Astrocyte (in vitro differentiated cells and primary cell): Measurements from ENCODE around the gene GVQW3. TPM values are rescaled to one million over a fixed set of nuclear protein-coding genes. Genes with fewer than 3 reads are reported as not detected.

Source experiments
- DNase-seq: peaks from one replicate; pipeline ENCODE4 v3.0.0-alpha.2; 2010; ENCODE audit warnings: low read depth
- FAIRE-seq: peaks from 2 replicates; lab custom pipeline; 2011; peaks lifted over from hg19 to GRCh38; lab: Jason Lieb, UNC
- H2AFZ ChIP-seq: 2 replicates; pipeline ENCODE4 v1.6.0; 2012; ENCODE audit warnings: low read depth, low read length, inconsistent platforms
- H3K27ac ChIP-seq: 2 replicates; pipeline ENCODE4 v1.5.1; 2011; ENCODE audit warnings: low read depth, low read length, inconsistent platforms
- H3K27me3 ChIP-seq: 2 replicates; pipeline ENCODE4 v1.6.0; 2011; ENCODE audit warnings: low read length, inconsistent platforms; ENCODE audit not compliant: insufficient read depth
- H3K36me3 ChIP-seq: 2 replicates; pipeline ENCODE4 v1.5.1; 2011; ENCODE audit warnings: low read length, inconsistent platforms; ENCODE audit not compliant: insufficient read depth
- H3K4me1 ChIP-seq: 2 replicates; pipeline ENCODE4 v1.5.1; 2011; ENCODE audit warnings: low read length, inconsistent platforms; ENCODE audit not compliant: insufficient read depth
- H3K4me2 ChIP-seq: 2 replicates; pipeline ENCODE4 v1.6.0; 2012; ENCODE audit warnings: low read length, inconsistent platforms
- H3K4me3 ChIP-seq: 2 replicates; pipeline ENCODE4 v1.5.1; 2011; ENCODE audit warnings: low read depth, mild to moderate bottlenecking, low read length, inconsistent platforms; ENCODE audit not compliant: insufficient read depth
- H3K79me2 ChIP-seq: 2 replicates; pipeline ENCODE4 v1.6.0; 2012; ENCODE audit warnings: mild to moderate bottlenecking, low read length, inconsistent platforms; ENCODE audit not compliant: insufficient read depth
- H3K9ac ChIP-seq: 2 replicates; pipeline ENCODE4 v1.6.0; 2012; ENCODE audit warnings: mild to moderate bottlenecking, low read length, inconsistent platforms
- H3K9me3 ChIP-seq: 2 replicates; pipeline ENCODE4 v1.5.1; 2012; ENCODE audit warnings: low read depth, mild to moderate bottlenecking, low read length, inconsistent platforms; ENCODE audit not compliant: insufficient read depth
- H4K20me1 ChIP-seq: 2 replicates; pipeline ENCODE4 v1.6.0; 2012; ENCODE audit warnings: low read length, inconsistent platforms; ENCODE audit not compliant: insufficient read depth
- H3K27ac Mint-ChIP-seq: one replicate; pipeline ENCODE4 v1.8.0; 2021; ENCODE audit warnings: mild to moderate bottlenecking, mixed read lengths; ENCODE audit not compliant: unreplicated experiment
- H3K27me3 Mint-ChIP-seq: one replicate; pipeline ENCODE4 v1.8.0; 2021; ENCODE audit warnings: low read depth, mixed read lengths; ENCODE audit not compliant: unreplicated experiment
- H3K36me3 Mint-ChIP-seq: one replicate; pipeline ENCODE4 v1.8.0; 2021; ENCODE audit warnings: low read depth, mixed read lengths; ENCODE audit not compliant: unreplicated experiment
- H3K4me1 Mint-ChIP-seq: one replicate; pipeline ENCODE4 v1.8.0; 2021; ENCODE audit warnings: low read depth, mixed read lengths; ENCODE audit not compliant: unreplicated experiment
- H3K4me3 Mint-ChIP-seq: one replicate; pipeline ENCODE4 v1.8.0; 2021; ENCODE audit warnings: mild to moderate bottlenecking, moderate library complexity, mixed read lengths; ENCODE audit not compliant: unreplicated experiment
- H3K9me3 Mint-ChIP-seq: one replicate; pipeline ENCODE4 v1.8.0; 2021; ENCODE audit warnings: mild to moderate bottlenecking, mixed read lengths; ENCODE audit not compliant: unreplicated experiment
- EZH2 ChIP-seq: IDR thresholded peaks from 2 replicates; pipeline ENCODE4 v1.6.1; 2012; ENCODE audit warnings: mild to moderate bottlenecking, low read length, inconsistent platforms; ENCODE audit not compliant: insufficient read depth
- total RNA-seq: library from RNA; stranded (reverse); gene quantifications from 2 replicates; pipeline ENCODE4 v1.2.1, GENCODE V29; 2021
- TF ChIP-seq, protein P1 (sequence below): IDR thresholded peaks from 2 replicates; pipeline ENCODE4 v1.5.1; 2011; ENCODE audit warnings: low read depth, mild to moderate bottlenecking, inconsistent platforms, low read length, moderate library complexity; ENCODE audit not compliant: insufficient read depth

The GVQW3 gene
- total RNA-seq, 1 donor from 2014 or later: 2.0 TPM

DNA sequence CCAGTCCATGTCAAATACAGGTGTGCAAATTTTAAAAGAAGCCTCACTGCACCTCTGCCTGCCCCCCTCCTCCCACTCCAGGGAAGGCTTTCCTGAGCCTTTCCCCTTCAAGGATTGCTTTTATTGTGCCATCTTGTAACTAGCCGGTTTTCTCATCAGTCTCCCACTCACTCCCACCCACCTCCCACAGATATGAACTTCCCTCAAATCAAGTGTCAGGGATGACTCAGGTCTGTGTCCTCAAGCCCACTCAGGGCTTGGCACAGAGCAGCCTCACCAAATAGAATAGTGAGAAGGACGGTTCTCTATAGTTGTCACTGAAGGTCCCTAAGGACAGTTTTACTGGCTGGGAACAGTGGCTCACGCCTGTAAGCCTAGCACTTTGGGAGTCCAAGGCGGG, 43.2 kb upstream of the GVQW3 start:
- Histone ChIP-seq H3K4me2 (no peak overlapping the region), H3K27me3 (no peaks in the 10 kb centered on the region), H2AFZ (no peak overlapping the region), H3K9me3 (peaks cover 12% of the 10 kb centered on the region), H3K36me3 (no peaks in the 10 kb centered on the region), H3K79me2 (no peaks in the 10 kb centered on the region), H3K27ac (no peak overlapping the region), H4K20me1 (no peaks in the 10 kb centered on the region), H3K4me1 (no peaks in the 10 kb centered on the region), H3K4me3 (no peak overlapping the region), H3K9ac (no peak overlapping the region)
- H3K4me3 Mint-ChIP-seq: peak overlapping the region; percentile 34
- no peak for FAIRE-seq
- peaks cover 3% of the 10 kb centered on the region for H3K27me3 Mint-ChIP-seq
- TF ChIP-seq, protein P1, sequence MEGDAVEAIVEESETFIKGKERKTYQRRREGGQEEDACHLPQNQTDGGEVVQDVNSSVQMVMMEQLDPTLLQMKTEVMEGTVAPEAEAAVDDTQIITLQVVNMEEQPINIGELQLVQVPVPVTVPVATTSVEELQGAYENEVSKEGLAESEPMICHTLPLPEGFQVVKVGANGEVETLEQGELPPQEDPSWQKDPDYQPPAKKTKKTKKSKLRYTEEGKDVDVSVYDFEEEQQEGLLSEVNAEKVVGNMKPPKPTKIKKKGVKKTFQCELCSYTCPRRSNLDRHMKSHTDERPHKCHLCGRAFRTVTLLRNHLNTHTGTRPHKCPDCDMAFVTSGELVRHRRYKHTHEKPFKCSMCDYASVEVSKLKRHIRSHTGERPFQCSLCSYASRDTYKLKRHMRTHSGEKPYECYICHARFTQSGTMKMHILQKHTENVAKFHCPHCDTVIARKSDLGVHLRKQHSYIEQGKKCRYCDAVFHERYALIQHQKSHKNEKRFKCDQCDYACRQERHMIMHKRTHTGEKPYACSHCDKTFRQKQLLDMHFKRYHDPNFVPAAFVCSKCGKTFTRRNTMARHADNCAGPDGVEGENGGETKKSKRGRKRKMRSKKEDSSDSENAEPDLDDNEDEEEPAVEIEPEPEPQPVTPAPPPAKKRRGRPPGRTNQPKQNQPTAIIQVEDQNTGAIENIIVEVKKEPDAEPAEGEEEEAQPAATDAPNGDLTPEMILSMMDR: no peak
- no peak for TF ChIP-seq EZH2
- no peak overlapping the region for H3K27ac Mint-ChIP-seq
- peaks cover 20% of the 10 kb centered on the region for H3K9me3 Mint-ChIP-seq
- no peak for DNase-seq
- no peaks in the 10 kb centered on the region for H3K4me1 Mint-ChIP-seq
- peaks cover 10% of the 10 kb centered on the region for H3K36me3 Mint-ChIP-seq

DNA sequence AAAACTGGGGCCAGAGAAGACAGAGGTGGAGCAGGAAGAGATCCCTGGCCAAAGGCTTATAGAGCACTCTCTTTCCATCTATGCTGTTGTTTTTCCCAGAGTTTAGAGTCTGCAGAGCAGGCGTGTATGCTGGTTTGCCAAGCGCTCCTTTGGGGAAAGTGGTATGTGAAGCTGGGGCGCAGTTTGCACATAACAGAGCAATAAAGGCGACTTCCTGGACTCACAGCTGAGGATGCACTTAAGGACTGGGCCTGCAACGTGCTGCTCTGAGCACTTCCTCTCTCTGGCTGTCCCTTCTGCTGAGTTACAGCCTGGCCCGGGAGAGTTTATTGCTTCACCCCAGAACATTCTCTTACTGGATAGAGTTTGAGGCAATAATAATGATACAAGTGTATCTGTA, 41.9 kb upstream of the GVQW3 start:
- Histone ChIP-seq H3K27me3 (no peaks in the 10 kb centered on the region), H3K36me3 (no peaks in the 10 kb centered on the region), H3K27ac (no peak overlapping the region), H3K4me3 (no peak overlapping the region), H3K9me3 (peaks cover 8% of the 10 kb centered on the region), H3K4me2 (no peak overlapping the region), H3K79me2 (no peaks in the 10 kb centered on the region), H3K4me1 (no peaks in the 10 kb centered on the region), H2AFZ (no peak overlapping the region), H4K20me1 (no peaks in the 10 kb centered on the region), H3K9ac (no peak overlapping the region)
- Mint-ChIP-seq H3K4me3 (no peak overlapping the region), H3K4me1 (no peaks in the 10 kb centered on the region), H3K36me3 (peaks cover 8% of the 10 kb centered on the region), H3K27ac (no peak overlapping the region), H3K27me3 (peaks cover 6% of the 10 kb centered on the region), H3K9me3 (peaks cover 15% of the 10 kb centered on the region)
- TF ChIP-seq, protein P1: no peak
- TF ChIP-seq EZH2: no peak
- DNase-seq: no peak
- FAIRE-seq: no peak

DNA sequence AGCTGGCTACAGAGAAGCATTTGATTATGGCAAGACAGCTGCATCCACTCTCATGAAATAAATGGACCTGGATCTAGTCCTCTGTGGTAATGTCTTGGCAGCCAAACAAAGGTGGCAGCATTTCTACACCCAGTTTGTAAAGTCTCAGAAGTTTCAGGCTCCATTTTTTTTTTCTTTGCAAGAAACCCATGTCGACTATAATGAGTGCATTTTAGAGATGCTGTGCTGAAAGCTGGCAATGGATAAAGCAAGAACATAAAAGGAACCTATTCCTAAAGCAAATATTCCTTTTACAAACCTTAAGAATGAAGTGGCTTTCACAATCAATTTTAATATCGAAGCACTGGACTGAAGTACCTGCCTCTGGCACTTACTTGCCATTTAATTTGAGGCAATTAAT, 33.7 kb upstream of the GVQW3 start:
- no peak overlapping the region for H3K27ac ChIP-seq
- no peaks in the 10 kb centered on the region for H3K9me3 Mint-ChIP-seq
- peaks cover 3% of the 10 kb centered on the region for H4K20me1 ChIP-seq
- H3K36me3 ChIP-seq: peaks cover 4% of the 10 kb centered on the region
- no peaks in the 10 kb centered on the region for H3K9me3 ChIP-seq
- TF ChIP-seq EZH2: no peak
- TF ChIP-seq, protein P1: no peak
- H3K4me3 Mint-ChIP-seq: no peak overlapping the region
- H3K9ac ChIP-seq: no peak overlapping the region
- H3K36me3 Mint-ChIP-seq: peaks cover 6% of the 10 kb centered on the region
- FAIRE-seq: no peak
- no peaks in the 10 kb centered on the region for H3K4me1 Mint-ChIP-seq
- no peaks in the 10 kb centered on the region for H3K79me2 ChIP-seq
- no peak overlapping the region for H3K4me3 ChIP-seq
- H3K27me3 ChIP-seq: no peaks in the 10 kb centered on the region
- no peak overlapping the region for H2AFZ ChIP-seq
- no peak overlapping the region for H3K4me2 ChIP-seq
- DNase-seq: peak; percentile 33
- no peak overlapping the region for H3K27ac Mint-ChIP-seq
- H3K27me3 Mint-ChIP-seq: peaks cover 3% of the 10 kb centered on the region
- no peaks in the 10 kb centered on the region for H3K4me1 ChIP-seq
